HG02852 (cell line): ENCODE data around the gene NDEL1.

Experiments
- ATAC-seq: cut with Tn5 transposase; IDR thresholded peaks from one replicate; pipeline ENCODE4 v1.9.1; 2021; ENCODE audit warnings: mild to moderate bottlenecking, moderate library complexity; ENCODE audit not compliant: unreplicated experiment

NDEL1 gene

GRCh38 chr17:8500609-8501008, 64.9 kb downstream of the NDEL1 start:
- ATAC-seq: no peak

DNA sequence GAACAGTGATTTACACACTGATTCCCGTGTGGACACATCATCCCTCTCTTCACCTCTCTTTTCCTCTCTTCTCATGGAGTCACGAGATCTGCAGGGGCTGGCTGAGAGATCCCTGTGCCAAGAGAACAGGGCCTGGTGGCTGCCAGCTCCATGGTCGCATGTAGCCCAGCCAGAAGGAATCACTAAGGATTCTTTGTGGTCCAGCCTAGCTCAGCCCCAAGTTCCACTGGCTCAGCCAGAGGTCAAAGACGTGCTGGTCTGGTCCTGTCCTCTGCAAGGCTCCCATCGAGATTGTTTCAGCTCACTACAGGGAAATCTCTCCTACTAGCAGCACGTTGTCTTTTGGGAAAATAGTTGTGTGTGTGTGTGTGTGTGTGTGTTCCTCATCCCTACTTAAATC, 66.4 kb downstream of the NDEL1 start:
- ATAC-seq: no peak

DNA sequence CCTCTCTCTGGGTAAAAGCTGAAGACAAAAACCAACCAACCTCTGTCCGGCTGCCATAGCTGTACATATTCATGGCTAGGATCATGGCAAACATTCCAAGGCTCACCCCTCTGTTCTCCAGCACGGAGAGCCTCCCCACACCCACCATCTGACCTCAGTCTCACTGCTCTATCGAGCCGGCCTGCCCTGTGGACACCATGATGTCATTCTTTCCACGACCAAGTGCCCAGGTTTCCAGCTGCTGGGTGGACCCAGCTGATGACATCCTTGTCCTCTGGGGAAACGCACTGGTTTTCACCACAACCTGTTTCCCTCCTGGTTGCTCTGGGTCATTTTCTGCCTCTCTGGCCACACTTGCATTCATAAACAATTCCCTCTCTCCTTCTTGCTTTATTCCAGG, 67.7 kb downstream of the NDEL1 start:
- ATAC-seq: no peak

DNA sequence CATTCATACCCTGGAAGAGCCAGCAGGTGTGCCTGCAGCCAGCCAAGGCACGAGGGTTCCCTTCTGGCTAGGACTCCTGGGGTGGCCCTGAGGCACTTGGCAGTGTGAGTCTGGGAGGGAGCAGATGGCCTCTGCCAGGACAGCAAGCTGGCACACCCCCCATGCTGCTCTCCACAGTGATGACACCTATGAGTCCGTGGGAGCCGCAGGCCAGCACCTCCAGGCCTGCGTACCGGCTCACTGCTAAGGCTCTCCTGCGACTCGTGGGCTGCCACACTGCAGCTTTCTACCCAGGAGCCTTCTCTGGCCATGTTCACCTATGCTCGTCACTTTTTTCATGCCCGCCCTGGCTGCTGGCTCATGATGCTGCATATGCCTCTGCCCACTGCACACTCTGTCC, 68.1 kb downstream of the NDEL1 start:
- no peak for ATAC-seq

GRCh38 chr17:8504460-8505207, 69.0 kb downstream of the NDEL1 start:
- no peak for ATAC-seq

DNA sequence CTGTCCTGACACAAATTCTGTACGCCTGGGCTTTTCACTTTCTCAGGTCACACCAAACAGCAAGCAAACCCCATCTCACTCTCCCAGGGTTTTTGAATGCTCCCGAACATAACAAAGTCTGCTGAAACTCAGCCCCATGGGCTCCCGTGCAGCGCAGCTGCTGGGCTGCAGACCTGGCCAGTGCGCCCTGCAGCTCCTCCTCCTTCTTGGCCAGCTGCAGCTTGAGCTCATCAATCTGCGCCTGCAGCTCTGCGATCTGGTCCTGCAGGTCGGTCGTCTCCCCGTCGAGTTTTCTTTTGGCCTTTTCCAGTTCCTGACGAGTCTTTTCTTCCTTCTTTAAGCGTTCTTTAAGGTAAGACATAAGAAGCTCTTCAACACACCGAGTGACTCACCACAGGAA, 70.5 kb downstream of the NDEL1 start:
- ATAC-seq: no peak

- ATAC-seq: no peak
Observed at GRCh38 chr17:8514801-8515200, 79.1 kb downstream of the NDEL1 start.
